A204.1 (cell line): ENCODE results near the gene DRD3.

ENCODE experiments used
- FAIRE-seq: peaks from 2 replicates; lab custom pipeline; 2012; peaks lifted over from hg19 to GRCh38; lab: Jason Lieb, UNC

Gene DRD3

GRCh38 chr3:114120211-114120610 is 58.6 kb downstream of the DRD3 start:
- no peak for FAIRE-seq

- FAIRE-seq: no peak
Measured at GRCh38 chr3:114119776-114120175, 59.1 kb downstream of the DRD3 start.

GRCh38 chr3:114115143-114115542 is 63.7 kb downstream of the DRD3 start:
- FAIRE-seq: no peak

- no peak for FAIRE-seq
Measured at GRCh38 chr3:114114719-114115118, 64.1 kb downstream of the DRD3 start.

- no peak for FAIRE-seq
Measured at GRCh38 chr3:114112696-114113095, 66.2 kb downstream of the DRD3 start.

GRCh38 chr3:114111060-114111770 is 67.6 kb downstream of the DRD3 start:
- FAIRE-seq: no peak

GRCh38 chr3:114110439-114110838 is 68.4 kb downstream of the DRD3 start:
- FAIRE-seq: no peak

GRCh38 chr3:114108137-114108536 is 70.7 kb downstream of the DRD3 start:
- FAIRE-seq: no peak

- FAIRE-seq: no peak
Measured at GRCh38 chr3:114104414-114104813, 74.4 kb downstream of the DRD3 start.

GRCh38 chr3:114103858-114104257 is 75.0 kb downstream of the DRD3 start:
- FAIRE-seq: no peak

GRCh38 chr3:114103181-114103580 is 75.7 kb downstream of the DRD3 start:
- no peak for FAIRE-seq

- no peak for FAIRE-seq
Measured at GRCh38 chr3:114101101-114101500, 77.8 kb downstream of the DRD3 start.

- no peak for FAIRE-seq
Measured at GRCh38 chr3:114095796-114096195, 83.1 kb downstream of the DRD3 start.

GRCh38 chr3:114093596-114093995 is 85.3 kb downstream of the DRD3 start:
- FAIRE-seq: no peak

GRCh38 chr3:114093016-114093380 is 85.9 kb downstream of the DRD3 start:
- no peak for FAIRE-seq

- no peak for FAIRE-seq
Measured at GRCh38 chr3:114092151-114093015, 86.5 kb downstream of the DRD3 start.

- no peak for FAIRE-seq
Measured at GRCh38 chr3:114089675-114090074, 89.2 kb downstream of the DRD3 start.

- no peak for FAIRE-seq
Measured at GRCh38 chr3:114086356-114086755, 92.5 kb downstream of the DRD3 start.

- no peak for FAIRE-seq
Measured at GRCh38 chr3:114083112-114083511, 95.7 kb downstream of the DRD3 start.

GRCh38 chr3:114081037-114081436 is 97.8 kb downstream of the DRD3 start:
- no peak for FAIRE-seq

- FAIRE-seq: no peak
Measured at GRCh38 chr3:114080201-114080600, 98.7 kb downstream of the DRD3 start.

GRCh38 chr3:114079761-114080160 is 99.1 kb downstream of the DRD3 start:
- FAIRE-seq: no peak

GRCh38 chr3:114078126-114078525 is 100.7 kb downstream of the DRD3 start:
- FAIRE-seq: no peak
